Measurements from ENCODE around the gene FPR2. TPM values are rescaled to one million over a fixed set of nuclear protein-coding genes. Genes with fewer than 3 reads are reported as not detected.

The FPR2 gene
- total and polyA plus RNA-seq, 9 of the 15 experiments (the other 6 are each of a cell fraction or from before 2014, with no cell fraction given), result 0.03 to 0.15 (median 0.07) TPM; not detected in 6

DNA sequence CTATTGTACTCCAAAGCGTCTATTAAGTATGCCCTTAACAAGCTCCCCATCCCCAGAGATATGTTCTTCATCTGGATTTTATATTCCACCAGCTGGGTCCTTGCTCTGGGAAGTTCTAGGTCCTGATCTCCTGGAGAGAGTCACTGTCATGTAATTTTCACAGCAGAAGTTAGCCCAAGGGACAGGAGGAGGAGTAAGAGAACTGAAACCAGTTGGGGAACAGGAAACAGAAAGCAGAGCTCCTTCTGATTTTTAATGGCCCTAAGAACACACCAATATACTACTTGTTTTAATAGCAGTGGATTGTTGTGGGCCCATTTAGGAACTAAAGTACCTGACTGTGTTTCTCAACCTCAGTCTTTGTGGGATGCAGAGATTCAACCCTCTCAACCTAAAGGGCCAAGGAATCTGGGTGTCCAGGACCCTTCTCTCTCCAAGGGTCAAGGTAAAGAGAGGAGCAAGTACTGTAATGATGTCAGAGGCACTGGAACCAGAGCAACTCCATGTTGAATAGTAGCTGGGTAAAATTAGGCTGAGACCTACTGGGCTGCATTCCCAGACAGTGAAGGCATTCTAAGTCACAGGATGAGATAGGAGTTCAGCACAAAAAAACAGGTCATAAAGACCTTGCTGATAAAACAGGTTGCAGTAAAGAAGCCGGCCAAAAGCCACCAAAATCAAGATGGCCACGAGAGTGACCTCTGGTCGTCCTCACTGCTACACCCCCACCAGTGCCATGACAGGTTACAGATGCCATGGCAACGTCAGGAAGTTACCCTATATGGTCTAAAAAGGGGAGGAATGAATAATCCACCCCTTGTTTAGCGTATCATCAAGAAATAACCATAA, 25.9 kb downstream of the FPR2 start (continued):
- TF ChIP-seq ATF3 (IDR thresholded peaks at IDR 0.05), result no peak
- no peak for TF ChIP-seq ATF3 (CRISPR knock-in tag; conservative IDR thresholded peaks at IDR 0.05)
- TF ChIP-seq HNRNPLL (IDR thresholded peaks at IDR 0.05; ENCODE audit: low read depth, low read length, poor library complexity, severe bottlenecking), result no peak
- TF ChIP-seq GABPB2 (CRISPR knock-in tag; conservative IDR thresholded peaks at IDR 0.05), result no peak
- TF ChIP-seq ZNF134 (CRISPR knock-in tag; conservative IDR thresholded peaks at IDR 0.05), result peak; percentile 83
- peak; percentile 93 for TF ChIP-seq NFXL1 (CRISPR knock-in tag; IDR thresholded peaks at IDR 0.05)
- peak; percentile 98 for TF ChIP-seq RREB1 (CRISPR knock-in tag; IDR thresholded peaks at IDR 0.05)
- TF ChIP-seq SP1 (CRISPR knock-in tag; IDR thresholded peaks at IDR 0.05), result no peak
- TF ChIP-seq GABPB1 (CRISPR knock-in tag; IDR thresholded peaks at IDR 0.05), result no peak
- peak; percentile 90 for TF ChIP-seq CXXC5 (CRISPR knock-in tag; IDR thresholded peaks at IDR 0.05)
- peak; percentile 99 for TF ChIP-seq NR4A1 (CRISPR knock-in tag; IDR thresholded peaks at IDR 0.05)
- TF ChIP-seq NR4A1 (tag; IDR thresholded peaks at IDR 0.05), result peak; percentile 99
- peak; percentile 84 for TF ChIP-seq GMEB1 (CRISPR knock-in tag; IDR thresholded peaks at IDR 0.05)
- TF ChIP-seq ZNF707 (CRISPR knock-in tag; conservative IDR thresholded peaks at IDR 0.05), result peak; percentile 78
- TF ChIP-seq SP2 (IDR thresholded peaks at IDR 0.05; ENCODE audit: extremely low read depth, low read depth, low read length, poor library complexity, severe bottlenecking), result no peak
- peak; percentile 64 for TF ChIP-seq ZNF324 (CRISPR knock-in tag; IDR thresholded peaks at IDR 0.05)
- TF ChIP-seq GTF2B (IDR thresholded peaks at IDR 0.05; ENCODE audit: extremely low read depth, insufficient read length), result no peak

Measured in K562 (cell line).